Endothelial cell of umbilical vein (primary cell): ENCODE results near the gene COL21A1. TPM values are rescaled to one million over a fixed set of nuclear protein-coding genes. Genes with fewer than 3 reads are reported as not detected.
A peak's percentile ranks its signal among the peaks of the same experiment; 100 is the strongest.

Experiments used
- BruUV-seq: library from RNA; stranded (reverse); fragments of 400-500 nt; replicated peaks from 2 replicates; lab custom pipeline; 2021; lab: Mats Ljungman, UMichigan
- CTCF ChIA-PET: fragments of 300-600, 350-600 bp; sonication (Branson Sonifier 250); formaldehyde crosslinking; loops from one replicate; lab custom pipeline; 2021; ENCODE audit warnings: antibody characterized with exemption, inconsistent platforms; lab: Charles Lee
- POLR2A ChIA-PET: fragments of 300-600, 350-600 bp; sonication (Branson Sonifier 250); formaldehyde crosslinking; loops from one replicate; lab custom pipeline; 2021; ENCODE audit warnings: antibody characterized with exemption, inconsistent platforms; lab: Charles Lee
- DNase-seq: peaks from one replicate; pipeline ENCODE4 v3.0.0-alpha.2; 2011; ENCODE audit warnings: low read depth, low spot score
- FAIRE-seq: peaks from 2 replicates; lab custom pipeline; 2011; peaks lifted over from hg19 to GRCh38; lab: Jason Lieb, UNC
- H2AFZ ChIP-seq: 2 replicates; pipeline ENCODE4 v1.6.0; 2012; ENCODE audit warnings: low read depth, low read length, control low read depth, inconsistent platforms
- H3K27ac ChIP-seq: 2 replicates; pipeline ENCODE4 v1.5.1; 2011; ENCODE audit warnings: low read depth, mild to moderate bottlenecking, control low read depth, low read length, moderate library complexity; ENCODE audit not compliant: insufficient read depth
- H3K27me3 ChIP-seq, 2 experiments: 2 replicates each; pipeline versions ENCODE4 v1.6.0 to v1.6.1; 2011; ENCODE audit warnings: low read length in 2 of 2, mixed read lengths in 1 of 2; ENCODE audit not compliant: control insufficient read depth in 2 of 2, insufficient read depth in 2 of 2
- H3K36me3 ChIP-seq, 2 experiments: 2 replicates in 1 of 2; 3 replicates in 1 of 2; pipeline ENCODE4 v1.5.1; 2011; ENCODE audit warnings: low read length in 2 of 2, mild to moderate bottlenecking in 1 of 2, moderate library complexity in 1 of 2; ENCODE audit not compliant: control insufficient read depth in 2 of 2, insufficient read depth in 2 of 2; ENCODE audit errors: extremely low read depth in 1 of 2
- H3K4me1 ChIP-seq: 3 replicates; pipeline ENCODE4 v1.5.1; 2011; ENCODE audit warnings: mild to moderate bottlenecking, low read length; ENCODE audit not compliant: control insufficient read depth, insufficient read depth; ENCODE audit errors: extremely low read depth
- H3K4me2 ChIP-seq: 2 replicates; pipeline ENCODE4 v1.6.1; 2011; ENCODE audit warnings: low read length, control low read depth, mixed read lengths; ENCODE audit not compliant: insufficient read depth
- H3K4me3 ChIP-seq, 3 experiments: fragments of 200-600 bp in 1 of 3; sonication (generic), shearing (Covaris generic) in 1 of 3; replicated peaks in 1 of 3; 2 replicates each; pipeline ENCODE4 v1.5.1; 2011 to 2016; ENCODE audit warnings: control low read depth in 3 of 3, low read length in 3 of 3, mild to moderate bottlenecking in 2 of 3, inconsistent platforms in 1 of 3, low read depth in 1 of 3, moderate library complexity in 1 of 3; ENCODE audit not compliant: insufficient read depth in 1 of 3
- H3K79me2 ChIP-seq: 2 replicates; pipeline ENCODE4 v1.6.0; 2012; ENCODE audit warnings: low read length, inconsistent platforms; ENCODE audit not compliant: control insufficient read depth, insufficient read depth
- H3K9ac ChIP-seq: replicated peaks from 2 replicates; pipeline ENCODE3; 2011; ENCODE audit warnings: low read length, control low read depth; ENCODE audit not compliant: insufficient read depth; ENCODE audit errors: extremely low read depth
- H3K9me1 ChIP-seq: replicated peaks from 3 replicates; pipeline ENCODE4 v1.6.0; 2011; ENCODE audit warnings: mild to moderate bottlenecking, low read length; ENCODE audit not compliant: control insufficient read depth, insufficient read depth; ENCODE audit errors: extremely low read depth
- H3K9me3 ChIP-seq: replicated peaks from 2 replicates; pipeline ENCODE4 v1.5.1; 2012; ENCODE audit warnings: low read length, inconsistent platforms; ENCODE audit not compliant: control insufficient read depth, insufficient read depth
- H4K20me1 ChIP-seq: replicated peaks from 2 replicates; pipeline ENCODE3; 2011; ENCODE audit warnings: mild to moderate bottlenecking, low read length; ENCODE audit not compliant: control insufficient read depth, insufficient read depth; ENCODE audit errors: extremely low read depth
- FOS ChIP-seq: IDR thresholded peaks from 2 replicates; pipeline ENCODE4 v1.6.1; 2011; ENCODE audit warnings: mild to moderate bottlenecking, low read length, moderate library complexity, borderline replicate concordance; ENCODE audit not compliant: insufficient read depth
- GATA2 ChIP-seq: IDR thresholded peaks from 2 replicates; pipeline ENCODE4 v1.7.0; 2011; ENCODE audit warnings: low read depth, mild to moderate bottlenecking, moderate library complexity, mixed read lengths, low read length; ENCODE audit not compliant: insufficient read length, insufficient read depth
- MAX ChIP-seq: IDR thresholded peaks from 2 replicates; pipeline ENCODE4 v1.6.1; 2011; ENCODE audit not compliant: insufficient read depth, insufficient read length
- POLR2A ChIP-seq: IDR thresholded peaks from 2 replicates; pipeline ENCODE4 v1.6.1; 2012; ENCODE audit warnings: low read depth, mild to moderate bottlenecking, control low read depth, low read length
- dilution Hi-C: fragments of 300-500 bp; cut with MboI; formaldehyde crosslinking; loops from one replicate; pipeline ENCODE4 v1.15.0; 2019; ENCODE audit warnings: low sequenced_read_pairs; ENCODE audit not compliant: extremely low pct_ligation_motif_present
- intact Hi-C: fragments of 100-400 bp; cut with micrococcal nuclease; formaldehyde crosslinking; loops from one replicate; pipeline ENCODE4 v1.10.0; 2022
- polyA plus RNA-seq, 4 experiments: library from polyadenylated mRNA; depleted of rRNA in 3 of 4; stranded (reverse) in 3 of 4; unstranded in 1 of 4; fragments of >200 nt; gene quantifications; 2 replicates each; pipeline versions ENCODE4 v1.2.1 to v1.2.3, GENCODE V29; 2011 to 2012; ENCODE audit warnings: missing spikeins in 1 of 4
- total RNA-seq: library from RNA; stranded (reverse); gene quantifications from 2 replicates; pipeline ENCODE4 v1.2.3, GENCODE V29; 2021

Gene COL21A1
- total and polyA plus RNA-seq, 2 donors (not counting 3 experiments of a cell fraction or from before 2014, with no cell fraction given), result 0.22 to 1.4 TPM

GRCh38 chr6:56046576-56046975, 200.8 kb downstream of the COL21A1 start:
- POLR2A ChIA-PET, result no interaction called here
- Histone ChIP-seq H3K36me3 (no peaks in the 10 kb centered on the region), H3K27me3 (no peaks in the 10 kb centered on the region), H2AFZ (peak overlapping the region; percentile 11), H3K9ac (peak overlapping the region; percentile 57), H3K4me1 (peaks cover 39% of the 10 kb centered on the region), H4K20me1 (no peaks in the 10 kb centered on the region), H3K9me3 (no peaks in the 10 kb centered on the region), H3K9me1 (no peaks in the 10 kb centered on the region), H3K4me2 (peak overlapping the region; percentile 65), H3K27ac (peak overlapping the region; percentile 63), H3K79me2 (no peaks in the 10 kb centered on the region), H3K4me3 (no peak overlapping the region)
- CTCF ChIA-PET, result interaction anchor here (0.6 to 0.8 kb wide), 2 partner anchors 16 to 33 kb away, joined by 3 read pairs; no protein-coding TSS in a partner anchor
- FAIRE-seq, result peak; percentile 76
- dilution Hi-C loops, result no loop called here
- DNase-seq, result peak; percentile 94
- intact Hi-C loops, result loop anchor here (1.0 to 5.0 kb wide), 3 partner anchors 21 to 250 kb away; partner anchors contain the start of gene COL21A1
- BruUV-seq, result no TSS peak
- no peak for TF ChIP-seq FOS
- TF ChIP-seq POLR2A, result no peak
- TF ChIP-seq MAX, result no peak
- peak; percentile 65 for TF ChIP-seq GATA2

GRCh38 chr6:56043761-56044160, 203.6 kb downstream of the COL21A1 start:
- dilution Hi-C loops (no loop called here), intact Hi-C loops (no loop called here)
- ChIA-PET POLR2A (interaction anchor here (0.6 to 0.7 kb wide), 2 partner anchors 18 to 333 kb away, joined by 3 read pairs; no protein-coding TSS in a partner anchor), CTCF (interaction anchor here (1.0 to 1.9 kb wide), 5 partner anchors 9 to 248 kb away, joined by 4 to 12 read pairs (median 5); no protein-coding TSS in a partner anchor)
- Histone ChIP-seq H4K20me1 (no peaks in the 10 kb centered on the region), H2AFZ (peak overlapping the region; percentile 82), H3K4me2 (peak overlapping the region; percentile 14), H3K27me3 (no peaks in the 10 kb centered on the region), H3K9me3 (no peaks in the 10 kb centered on the region), H3K4me1 (peaks cover 39% of the 10 kb centered on the region), H3K9me1 (no peaks in the 10 kb centered on the region), H3K27ac (no peak overlapping the region), H3K79me2 (no peaks in the 10 kb centered on the region), H3K36me3 (no peaks in the 10 kb centered on the region), H3K4me3 (no peak overlapping the region), H3K9ac (no peak overlapping the region)
- peak; percentile 31 for TF ChIP-seq FOS
- no peak for TF ChIP-seq MAX
- DNase-seq (peak; percentile 75), FAIRE-seq (no peak)
- no TSS peak for BruUV-seq
